HG02938 (cell line): ENCODE measurements around the gene MALSU1.

Experiments
- ATAC-seq: cut with Tn5 transposase; IDR thresholded peaks from one replicate; pipeline ENCODE4 v1.9.1; 2021; ENCODE audit warnings: mild to moderate bottlenecking, moderate library complexity; ENCODE audit not compliant: unreplicated experiment

The MALSU1 gene

GRCh38 chr7:23298885-23299769 is at the start of gene MALSU1:
MALSU1 (plus strand) TSS chr7:23299339; CDS start chr7:23299353, 14 bp downstream.
- peak; percentile 97 for ATAC-seq

- ATAC-seq, result no peak
Observed at GRCh38 chr7:23249486-23249885, 49.7 kb upstream of the MALSU1 start.

- ATAC-seq, result no peak
Observed at GRCh38 chr7:23254051-23254681, 45.0 kb upstream of the MALSU1 start.

- ATAC-seq, result no peak
Observed at GRCh38 chr7:23256731-23257130, 42.4 kb upstream of the MALSU1 start.

GRCh38 chr7:23260371-23260770 is 38.8 kb upstream of the MALSU1 start:
- ATAC-seq, result no peak

- ATAC-seq, result peak; percentile 68
Observed at GRCh38 chr7:23261843-23262452, 37.2 kb upstream of the MALSU1 start.

GRCh38 chr7:23264916-23265458 is 34.2 kb upstream of the MALSU1 start:
- ATAC-seq, result no peak

GRCh38 chr7:23266918-23267317 is 32.2 kb upstream of the MALSU1 start:
- no peak for ATAC-seq

GRCh38 chr7:23267357-23267756 is 31.8 kb upstream of the MALSU1 start:
- no peak for ATAC-seq

GRCh38 chr7:23268167-23268566 is 31.0 kb upstream of the MALSU1 start:
- no peak for ATAC-seq

GRCh38 chr7:23268746-23269145 is 30.4 kb upstream of the MALSU1 start:
- ATAC-seq, result no peak

- no peak for ATAC-seq
Observed at GRCh38 chr7:23272275-23272674, 26.9 kb upstream of the MALSU1 start.

GRCh38 chr7:23273141-23273599 is 26.0 kb upstream of the MALSU1 start:
- peak; percentile 98 for ATAC-seq

- no peak for ATAC-seq
Observed at GRCh38 chr7:23275912-23276311, 23.2 kb upstream of the MALSU1 start.

GRCh38 chr7:23276376-23276775 is 22.8 kb upstream of the MALSU1 start:
- no peak for ATAC-seq

- ATAC-seq, result no peak
Observed at GRCh38 chr7:23276947-23277346, 22.2 kb upstream of the MALSU1 start.

- peak; percentile 48 for ATAC-seq
Observed at GRCh38 chr7:23277359-23277989, 21.7 kb upstream of the MALSU1 start.

GRCh38 chr7:23279819-23280525 is 19.2 kb upstream of the MALSU1 start:
- no peak for ATAC-seq

GRCh38 chr7:23283086-23283485 is 16.1 kb upstream of the MALSU1 start:
- no peak for ATAC-seq

GRCh38 chr7:23284871-23285270 is 14.3 kb upstream of the MALSU1 start:
- no peak for ATAC-seq
